Stimulated activated naive B cell treated with anti-CD40 and anti-IgM and Interleukin-4, amounts not matched to agents 10 μg/mL and 1 μg/mL and 100 μg/mL, for 72 hours (primary cell): Measurements from ENCODE around the gene ARAP1.

Experiments used
- ATAC-seq, 2 donors: fragments of 150-1000 bp; cut with Tn5 transposase; replicated peaks; 2 replicates each; pipeline ENCODE4 v1.10.0; 2021; ENCODE audit warnings: moderate library complexity in 1 of 2
- DNase-seq: peaks from one replicate; pipeline ENCODE4 v3.0.0; 2021
- H3K27ac Mint-ChIP-seq: one replicate; pipeline ENCODE4 v1.8.0; 2022; ENCODE audit warnings: mild to moderate bottlenecking, mixed read lengths
- H3K27me3 Mint-ChIP-seq, 2 donors: one replicate each; pipeline ENCODE4 v1.8.0; 2022; ENCODE audit warnings: mixed read lengths in 2 of 2
- H3K36me3 Mint-ChIP-seq, 2 donors: one replicate each; pipeline ENCODE4 v1.8.0; 2022; ENCODE audit warnings: mixed read lengths in 2 of 2, mild to moderate bottlenecking in 1 of 2
- H3K4me1 Mint-ChIP-seq, 2 donors: one replicate each; pipeline ENCODE4 v1.8.0; 2022; ENCODE audit warnings: mixed read lengths in 2 of 2, mild to moderate bottlenecking in 1 of 2
- H3K4me3 Mint-ChIP-seq, 2 donors: one replicate each; pipeline ENCODE4 v1.8.0; 2022; ENCODE audit warnings: mild to moderate bottlenecking in 2 of 2, mixed read lengths in 2 of 2, moderate library complexity in 1 of 2
- H3K9me3 Mint-ChIP-seq, 2 donors: one replicate each; pipeline ENCODE4 v1.8.0; 2022; ENCODE audit warnings: mixed read lengths in 2 of 2, mild to moderate bottlenecking in 1 of 2

Gene ARAP1

GRCh38 chr11:72775288-72776110, 23.3 kb upstream of the ARAP1 start:
- Mint-ChIP-seq H3K27me3 (peaks cover 0 to 6% of the 10 kb centered on the region in 2 donors), H3K4me3 (no peak overlapping the region), H3K27ac (no peak overlapping the region), H3K36me3 (peaks cover 2 to 12% of the 10 kb centered on the region in 2 donors), H3K9me3 (no peaks in the 10 kb centered on the region), H3K4me1 (peaks cover 15 to 26% of the 10 kb centered on the region in 2 donors)
- no peak for ATAC-seq
- DNase-seq = no peak

GRCh38 chr11:72774499-72774898, 22.3 kb upstream of the ARAP1 start:
- peaks cover 10 to 16% of the 10 kb centered on the region in 2 donors for H3K4me1 Mint-ChIP-seq

GRCh38 chr11:72773696-72774095, 21.5 kb upstream of the ARAP1 start:
- no peaks in the 10 kb centered on the region for H3K9me3 Mint-ChIP-seq
- no peak for DNase-seq
- peaks cover 10 to 12% of the 10 kb centered on the region in 2 donors for H3K4me1 Mint-ChIP-seq
- no peaks in the 10 kb centered on the region for H3K27me3 Mint-ChIP-seq
- H3K27ac Mint-ChIP-seq = no peak overlapping the region
- ATAC-seq = no peak
- H3K36me3 Mint-ChIP-seq = peaks cover 2 to 12% of the 10 kb centered on the region in 2 donors
- H3K4me3 Mint-ChIP-seq = no peak overlapping the region

More at GRCh38 chr11:72774499-72774898, 22.3 kb upstream of the ARAP1 start:
- Mint-ChIP-seq H3K4me3 (no peak overlapping the region), H3K27ac (no peak overlapping the region), H3K36me3 (peaks cover 2 to 12% of the 10 kb centered on the region in 2 donors), H3K27me3 (peaks cover 0 to under 1% of the 10 kb centered on the region in 2 donors), H3K9me3 (no peaks in the 10 kb centered on the region)
- DNase-seq = no peak
- no peak for ATAC-seq

- DNase-seq = no peak
- ATAC-seq = no peak
- peaks cover 2 to 12% of the 10 kb centered on the region in 2 donors for H3K36me3 Mint-ChIP-seq
- H3K4me1 Mint-ChIP-seq = peaks cover 10 to 12% of the 10 kb centered on the region in 2 donors
- no peaks in the 10 kb centered on the region for H3K9me3 Mint-ChIP-seq
- H3K27me3 Mint-ChIP-seq = no peaks in the 10 kb centered on the region
- H3K4me3 Mint-ChIP-seq = no peak overlapping the region
- no peak overlapping the region for H3K27ac Mint-ChIP-seq
Measured at GRCh38 chr11:72773291-72773690, 21.1 kb upstream of the ARAP1 start.

DNA sequence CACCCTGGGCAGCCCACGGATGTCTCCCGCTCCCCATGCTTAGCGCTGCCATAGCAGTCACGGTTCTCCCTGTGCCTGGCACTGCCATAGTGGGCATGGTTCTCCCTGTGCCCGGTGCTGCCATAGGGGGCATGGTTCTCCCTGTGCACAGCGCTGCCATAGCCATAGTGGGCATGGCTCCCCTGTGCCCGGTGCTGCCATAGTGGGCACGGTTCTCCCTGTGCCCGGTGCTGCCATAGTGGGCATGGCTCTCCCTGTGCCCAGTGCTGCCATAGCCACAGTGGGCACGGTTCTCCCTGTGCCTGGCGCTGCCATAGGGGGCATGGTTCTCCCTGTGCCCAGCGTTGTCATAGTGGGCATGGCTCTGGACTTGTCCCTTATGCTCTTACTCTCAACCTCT, 19.9 kb upstream of the ARAP1 start:
- Mint-ChIP-seq H3K4me3 (no peak overlapping the region), H3K4me1 (peaks cover 8 to 10% of the 10 kb centered on the region in 2 donors), H3K27me3 (no peaks in the 10 kb centered on the region), H3K9me3 (no peaks in the 10 kb centered on the region), H3K27ac (no peak overlapping the region), H3K36me3 (peaks cover 0 to 9% of the 10 kb centered on the region in 2 donors)
- no peak for ATAC-seq
- no peak for DNase-seq

- H3K9me3 Mint-ChIP-seq = no peaks in the 10 kb centered on the region
- DNase-seq (no peak), ATAC-seq (no peak)
- peaks cover 0 to 9% of the 10 kb centered on the region in 2 donors for H3K36me3 Mint-ChIP-seq
- no peak overlapping the region for H3K27ac Mint-ChIP-seq
- H3K4me1 Mint-ChIP-seq = peaks cover 7 to 8% of the 10 kb centered on the region in 2 donors
- no peak overlapping the region for H3K4me3 Mint-ChIP-seq
- H3K27me3 Mint-ChIP-seq = no peaks in the 10 kb centered on the region
Measured at GRCh38 chr11:72771507-72771906, 19.3 kb upstream of the ARAP1 start.

DNA sequence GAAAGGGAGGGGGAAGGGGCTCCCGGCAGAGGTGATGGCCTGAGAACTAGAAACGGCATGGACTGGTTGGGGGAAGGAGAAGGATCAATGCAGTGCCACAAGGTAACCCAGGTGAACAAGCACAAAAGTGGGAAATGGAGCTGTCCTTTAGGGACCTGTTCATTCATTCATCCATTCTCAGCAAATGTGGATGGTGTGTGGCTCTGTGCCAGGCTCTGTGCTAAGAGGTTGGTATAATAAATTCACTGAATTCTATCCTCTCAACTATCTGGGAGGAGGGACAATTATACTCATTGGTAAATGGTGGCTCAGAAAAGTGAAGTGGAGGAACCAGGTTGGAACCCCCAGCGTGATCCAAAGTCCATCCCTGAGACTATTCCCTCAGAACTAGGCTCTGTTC, 18.6 kb upstream of the ARAP1 start:
- Mint-ChIP-seq H3K36me3 (peaks cover 0 to 9% of the 10 kb centered on the region in 2 donors), H3K9me3 (no peaks in the 10 kb centered on the region), H3K27ac (no peak overlapping the region), H3K4me3 (no peak overlapping the region), H3K27me3 (no peaks in the 10 kb centered on the region), H3K4me1 (peaks cover 13 to 14% of the 10 kb centered on the region in 2 donors)
- ATAC-seq = no peak
- DNase-seq = no peak

GRCh38 chr11:72769680-72770079, 17.5 kb upstream of the ARAP1 start:
- peaks cover 0 to 9% of the 10 kb centered on the region in 2 donors for H3K36me3 Mint-ChIP-seq
- H3K9me3 Mint-ChIP-seq = no peaks in the 10 kb centered on the region
- H3K27me3 Mint-ChIP-seq = no peaks in the 10 kb centered on the region
- DNase-seq (no peak), ATAC-seq (no peak)
- H3K4me1 Mint-ChIP-seq = peaks cover 13 to 14% of the 10 kb centered on the region in 2 donors
- no peak overlapping the region for H3K4me3 Mint-ChIP-seq
- H3K27ac Mint-ChIP-seq = no peak overlapping the region

DNA sequence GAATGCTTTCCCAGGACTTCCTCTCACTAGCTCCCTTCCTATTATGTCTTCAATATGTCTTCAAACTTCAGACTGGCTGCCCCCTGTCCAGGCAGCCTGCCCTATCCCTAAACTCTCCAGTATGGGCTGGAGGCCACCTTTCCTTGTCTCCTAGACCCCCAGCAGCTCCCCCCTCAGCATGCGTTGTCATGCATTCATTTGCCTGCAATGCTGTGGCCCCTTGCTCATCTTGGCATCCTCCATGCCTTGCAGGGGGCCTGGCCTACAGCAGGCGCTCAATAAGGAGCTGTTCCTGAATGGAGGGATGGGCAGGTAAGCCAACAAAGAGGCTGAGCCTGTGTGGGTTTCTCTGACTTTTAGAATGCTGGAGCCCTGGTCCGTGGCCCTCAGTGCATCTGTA, 16.4 kb upstream of the ARAP1 start:
- peaks cover 0 to 9% of the 10 kb centered on the region in 2 donors for H3K36me3 Mint-ChIP-seq
- H3K27ac Mint-ChIP-seq = peak overlapping the region; percentile 76
- no peaks in the 10 kb centered on the region for H3K9me3 Mint-ChIP-seq
- ATAC-seq = no peak
- H3K4me1 Mint-ChIP-seq = peaks cover 18 to 22% of the 10 kb centered on the region in 2 donors
- no peak for DNase-seq
- H3K4me3 Mint-ChIP-seq = no peak overlapping the region
- no peaks in the 10 kb centered on the region for H3K27me3 Mint-ChIP-seq

DNA sequence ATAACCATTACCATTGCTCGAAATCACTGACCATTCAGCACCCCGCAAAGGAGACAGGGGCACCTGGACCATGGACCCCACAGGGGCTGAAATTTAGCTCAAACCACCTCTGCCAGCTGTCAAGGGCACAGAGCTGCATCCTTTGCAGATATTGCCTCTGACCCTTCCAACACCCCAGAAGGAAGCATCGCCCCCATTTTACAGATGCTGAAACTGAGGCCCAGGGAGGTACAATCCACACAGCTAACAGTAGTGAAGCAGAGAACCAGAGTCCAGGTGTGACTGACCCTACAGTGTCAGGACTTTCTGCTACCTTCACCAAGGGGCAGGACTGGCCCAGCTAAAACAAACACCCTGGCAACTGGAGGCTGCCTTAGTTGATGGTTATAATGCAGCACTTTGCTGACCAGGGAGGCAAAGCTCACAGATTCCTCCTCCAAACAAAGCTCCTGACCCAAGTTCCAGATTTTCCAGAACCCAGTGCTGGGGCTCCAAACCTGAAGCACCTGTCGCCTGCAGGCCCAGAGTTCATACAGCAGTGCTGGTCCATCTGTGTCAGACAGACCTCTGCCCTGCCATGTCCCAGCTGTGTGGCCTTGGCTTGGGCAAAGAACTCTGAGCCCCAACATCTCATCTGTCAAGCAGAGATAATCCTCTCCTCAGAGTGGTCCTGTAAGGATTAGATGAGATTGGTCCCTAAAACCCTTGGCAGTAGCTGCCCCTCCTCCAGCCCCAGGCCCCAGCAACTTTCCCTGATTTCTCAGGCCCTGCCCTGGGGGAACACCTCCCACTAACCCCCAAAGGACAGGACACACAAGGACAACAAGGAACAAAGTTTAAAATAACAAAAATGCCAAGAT, 15.2 kb upstream of the ARAP1 start:
- no peaks in the 10 kb centered on the region for H3K27me3 Mint-ChIP-seq

GRCh38 chr11:72766152-72766902, 14.1 kb upstream of the ARAP1 start:
- no peaks in the 10 kb centered on the region for H3K27me3 Mint-ChIP-seq
- DNase-seq (no peak), ATAC-seq (no peak)
- peaks cover 29 to 40% of the 10 kb centered on the region in 2 donors for H3K4me1 Mint-ChIP-seq
- H3K4me3 Mint-ChIP-seq = no peak overlapping the region
- no peaks in the 10 kb centered on the region for H3K36me3 Mint-ChIP-seq
- H3K9me3 Mint-ChIP-seq = no peaks in the 10 kb centered on the region
- no peak overlapping the region for H3K27ac Mint-ChIP-seq

More for the DNA sequence above, 15.2 kb upstream of the ARAP1 start:
- ATAC-seq (no peak), DNase-seq (no peak)
- no peak overlapping the region for H3K27ac Mint-ChIP-seq
- no peak overlapping the region for H3K4me3 Mint-ChIP-seq
- no peaks in the 10 kb centered on the region for H3K9me3 Mint-ChIP-seq
- peaks cover 29 to 33% of the 10 kb centered on the region in 2 donors for H3K4me1 Mint-ChIP-seq
- peaks cover 0 to 5% of the 10 kb centered on the region in 2 donors for H3K36me3 Mint-ChIP-seq

- no peak overlapping the region for H3K4me3 Mint-ChIP-seq
- H3K36me3 Mint-ChIP-seq = peaks cover 0 to 5% of the 10 kb centered on the region in 2 donors
- peaks cover 34 to 47% of the 10 kb centered on the region in 2 donors for H3K4me1 Mint-ChIP-seq
- ATAC-seq (no peak), DNase-seq (no peak)
- no peak overlapping the region for H3K27ac Mint-ChIP-seq
- no peaks in the 10 kb centered on the region for H3K27me3 Mint-ChIP-seq
- no peaks in the 10 kb centered on the region for H3K9me3 Mint-ChIP-seq
Measured at GRCh38 chr11:72764503-72764902, 12.3 kb upstream of the ARAP1 start.

DNA sequence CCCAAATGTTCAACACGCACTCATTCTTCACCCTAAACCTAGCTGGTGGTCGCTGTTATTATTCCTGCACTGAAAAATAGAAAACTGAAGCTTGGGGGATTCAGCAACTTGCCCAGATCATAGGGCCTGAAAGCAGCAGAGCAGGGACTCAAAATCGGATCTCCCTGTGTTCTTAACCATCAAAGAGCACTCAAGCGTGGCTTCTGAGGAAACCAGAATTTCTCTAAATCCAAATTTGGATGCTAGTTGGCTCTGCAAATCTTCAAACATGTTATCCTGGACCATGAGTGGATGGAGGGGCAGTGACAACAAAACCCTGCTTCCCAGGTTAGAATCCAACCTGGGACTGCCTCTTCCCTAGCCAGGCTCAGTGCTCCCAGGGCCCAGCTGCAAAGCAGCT, 11.6 kb upstream of the ARAP1 start:
- ATAC-seq (peak in 1 of 2 donors; percentile 28), DNase-seq (no peak)
- Mint-ChIP-seq H3K27ac (peak overlapping the region; percentile 62), H3K4me1 (peaks cover 36 to 50% of the 10 kb centered on the region in 2 donors), H3K4me3 (peak overlapping the region; percentile 51 to 58), H3K9me3 (no peaks in the 10 kb centered on the region), H3K36me3 (peaks cover 0 to 7% of the 10 kb centered on the region in 2 donors), H3K27me3 (no peaks in the 10 kb centered on the region)
